ENCODE data around the gene SORCS3.

SORCS3 gene

DNA sequence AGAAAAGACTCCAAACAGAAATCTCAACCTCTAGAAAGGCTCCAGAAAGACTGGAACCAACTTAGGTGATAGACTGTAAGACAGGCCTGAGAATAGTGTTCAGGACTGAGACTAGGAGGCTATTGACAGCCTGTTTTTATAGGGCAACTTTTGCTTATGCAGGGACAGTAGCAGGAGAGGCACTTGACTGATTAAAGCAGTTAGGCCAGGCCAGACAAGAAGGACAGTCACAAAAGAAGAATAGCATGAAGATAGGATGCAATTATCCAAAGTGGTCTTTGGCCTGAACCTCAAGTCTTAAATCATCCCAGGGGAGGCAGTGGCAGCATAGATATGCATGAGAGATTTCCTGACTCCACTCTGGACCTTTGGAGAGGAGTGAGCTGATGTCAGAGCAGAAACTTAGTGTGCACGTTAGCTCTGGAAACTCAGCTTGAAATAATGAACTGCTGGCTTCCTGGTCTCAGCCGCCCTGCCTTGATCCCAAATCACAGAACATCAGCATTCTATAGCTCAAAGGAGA, 290.6 kb downstream of the SORCS3 start:
- TF ChIP-seq CTCF (conservative IDR thresholded peaks at IDR 0.05; ENCODE audit: low read depth, low read length) = no peak
- DNase-seq (ENCODE audit: low read depth) = no peak
- no peak overlapping the region for H3K4me3 ChIP-seq (ENCODE audit: low read length)

GRCh38 chr10:104935656-104936055, 294.6 kb downstream of the SORCS3 start:
- TF ChIP-seq CTCF (conservative IDR thresholded peaks at IDR 0.05; ENCODE audit: low read depth, low read length) = no peak
- no peak for DNase-seq (ENCODE audit: low read depth)
- H3K4me3 ChIP-seq (ENCODE audit: low read length) = no peak overlapping the region

DNA sequence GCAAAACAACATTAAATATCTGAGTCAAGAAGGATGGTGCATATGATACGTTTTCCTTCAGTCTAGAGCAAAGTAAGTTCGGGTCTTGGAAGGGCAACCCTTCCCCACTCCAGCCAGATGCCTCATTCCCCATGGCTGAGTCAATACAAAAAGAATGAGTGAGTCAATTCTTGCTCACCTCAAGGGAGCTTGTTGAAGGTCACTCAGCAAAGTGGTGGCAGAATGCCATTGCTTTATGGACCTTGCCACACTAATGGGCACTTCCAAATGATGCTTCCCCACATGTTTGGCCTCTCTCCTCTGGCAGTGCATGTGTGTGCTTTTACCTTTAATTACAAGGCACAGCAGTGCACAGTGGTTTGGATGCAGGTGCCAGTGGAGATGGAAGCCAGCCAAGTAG, 296.5 kb downstream of the SORCS3 start:
- H3K4me3 ChIP-seq (ENCODE audit: low read length) = no peak overlapping the region
- DNase-seq (ENCODE audit: low read depth) = peak; percentile 68
- no peak for TF ChIP-seq CTCF (conservative IDR thresholded peaks at IDR 0.05; ENCODE audit: low read depth, low read length)

DNA sequence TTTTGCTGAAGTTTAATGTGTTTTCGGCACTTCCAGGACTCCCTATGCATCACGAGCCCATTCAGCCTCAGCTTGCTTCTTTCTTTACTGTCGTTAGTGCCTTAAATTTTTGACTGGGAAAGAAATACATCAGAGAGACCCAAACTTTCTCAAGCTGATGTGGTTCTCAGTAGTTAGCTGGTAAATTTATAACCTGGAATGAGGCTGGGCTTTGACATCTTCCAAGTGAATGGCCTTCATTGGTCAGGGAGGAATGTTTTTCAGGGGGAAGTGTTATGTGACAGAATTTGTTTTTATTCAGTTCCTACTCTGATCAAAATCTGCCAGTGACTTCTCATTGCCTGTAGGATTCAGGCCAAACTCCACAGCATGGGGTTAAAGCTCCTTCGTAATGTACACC, 296.9 kb downstream of the SORCS3 start:
- no peak overlapping the region for H3K4me3 ChIP-seq (ENCODE audit: low read length)
- no peak for TF ChIP-seq CTCF (conservative IDR thresholded peaks at IDR 0.05; ENCODE audit: low read depth, low read length)
- DNase-seq (ENCODE audit: low read depth) = no peak

DNA sequence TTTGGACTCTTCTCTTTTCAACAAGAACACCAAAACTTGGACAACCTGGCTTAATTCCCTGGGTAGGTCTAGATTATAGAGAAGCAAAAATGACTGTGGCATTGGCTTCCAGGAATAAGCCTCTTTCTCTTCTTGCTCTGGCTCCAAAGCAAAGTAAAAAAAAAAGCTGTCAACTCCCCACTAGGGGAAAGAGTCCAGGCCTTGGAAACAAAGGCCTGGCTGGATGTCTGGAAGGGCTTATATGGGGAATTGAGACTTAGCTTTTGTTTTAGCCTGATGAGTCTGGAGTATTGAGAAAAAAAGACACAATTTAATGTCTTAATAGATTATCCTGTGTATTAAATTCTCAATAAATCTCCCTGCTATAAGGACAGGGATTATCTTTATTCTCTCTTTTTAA, 300.6 kb downstream of the SORCS3 start:
- DNase-seq (ENCODE audit: low read depth) = no peak
- TF ChIP-seq CTCF (conservative IDR thresholded peaks at IDR 0.05; ENCODE audit: low read depth, low read length) = no peak
- no peak overlapping the region for H3K4me3 ChIP-seq (ENCODE audit: low read length)

DNA sequence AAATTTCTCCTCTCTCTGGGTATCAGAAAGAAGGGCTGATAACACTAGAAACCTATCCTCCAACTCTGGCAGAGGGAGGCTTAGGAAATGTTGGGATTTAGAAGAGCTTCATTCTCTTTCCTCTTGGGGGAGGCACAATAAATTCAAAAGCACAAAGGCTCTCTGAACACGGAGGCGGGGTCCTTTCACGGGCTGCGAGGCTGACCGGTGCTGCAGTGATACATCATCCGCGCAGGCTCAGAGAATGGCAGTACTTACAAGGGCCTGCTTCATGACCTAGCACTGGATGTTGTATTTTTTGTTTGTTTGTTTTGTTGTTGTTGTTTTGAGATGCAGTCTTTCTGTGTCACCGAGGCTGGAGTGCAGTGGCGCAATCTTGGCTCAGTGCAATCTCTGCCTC, 306.2 kb downstream of the SORCS3 start:
- no peak overlapping the region for H3K4me3 ChIP-seq (ENCODE audit: low read length)
- TF ChIP-seq CTCF (conservative IDR thresholded peaks at IDR 0.05; ENCODE audit: low read depth, low read length) = no peak
- no peak for DNase-seq (ENCODE audit: low read depth)

GRCh38 chr10:104957178-104957841, 316.2 kb downstream of the SORCS3 start:
- no peak overlapping the region for H3K4me3 ChIP-seq (ENCODE audit: low read length)
- no peak for DNase-seq (ENCODE audit: low read depth)
- no peak for TF ChIP-seq CTCF (conservative IDR thresholded peaks at IDR 0.05; ENCODE audit: low read depth, low read length)

Data from retinal pigment epithelial cell (primary cell).